HEK293T (cell line): ENCODE results near the gene CHST11.

ENCODE experiments used
- BHLHE40 ChIP-seq: fragments of 450-650 bp; IDR thresholded peaks from 2 replicates; pipeline ENCODE4 v1.6.1; 2016; ENCODE audit warnings: mild to moderate bottlenecking, moderate library complexity, borderline replicate concordance
- CTBP1 ChIP-seq: fragments of 450-650 bp; IDR thresholded peaks from 2 replicates; pipeline ENCODE4 v1.6.1; 2016; ENCODE audit warnings: borderline replicate concordance
- FOXA1 ChIP-seq: fragments of 450-650 bp; IDR thresholded peaks from 2 replicates; pipeline ENCODE4 v1.6.1; 2016; ENCODE audit warnings: mild to moderate bottlenecking
- FOXK2 ChIP-seq: fragments of 450-650 bp; IDR thresholded peaks from 2 replicates; pipeline ENCODE4 v1.6.1; 2016; ENCODE audit warnings: mild to moderate bottlenecking
- FOXM1 ChIP-seq: fragments of 450-650 bp; IDR thresholded peaks from 2 replicates; pipeline ENCODE4 v1.6.1; 2017; ENCODE audit warnings: mild to moderate bottlenecking, borderline replicate concordance
- HDGF ChIP-seq: fragments of 450-650 bp; IDR thresholded peaks from 2 replicates; pipeline ENCODE4 v1.6.1; 2017; ENCODE audit warnings: antibody characterized with exemption, borderline replicate concordance
- LEF1 ChIP-seq: fragments of 450-650 bp; IDR thresholded peaks from 2 replicates; pipeline ENCODE4 v1.6.1; 2017; ENCODE audit warnings: mild to moderate bottlenecking, borderline replicate concordance
- NFRKB ChIP-seq: fragments of 450-650 bp; IDR thresholded peaks from 2 replicates; pipeline ENCODE4 v1.6.1; 2016; ENCODE audit warnings: mild to moderate bottlenecking, moderate library complexity
- PKNOX1 ChIP-seq: fragments of 450-650 bp; IDR thresholded peaks from 2 replicates; pipeline ENCODE4 v1.6.1; 2016
- SP1 ChIP-seq: fragments of 450-650 bp; IDR thresholded peaks from 2 replicates; pipeline ENCODE4 v1.6.1; 2017
- SUZ12 ChIP-seq: fragments of 450-650 bp; IDR thresholded peaks from 2 replicates; pipeline ENCODE4 v1.6.1; 2016; ENCODE audit warnings: mild to moderate bottlenecking
- TARDBP ChIP-seq: fragments of 450-650 bp; IDR thresholded peaks from 2 replicates; pipeline ENCODE4 v1.6.1; 2016
- ZNF384 ChIP-seq: fragments of 450-650 bp; IDR thresholded peaks from 2 replicates; pipeline ENCODE4 v1.6.1; 2016

GRCh38 chr12:104718304-104718929, 261.7 kb downstream of the CHST11 start:
- no peak for TF ChIP-seq FOXK2
- TF ChIP-seq LEF1: no peak
- TF ChIP-seq FOXM1: no peak
- no peak for TF ChIP-seq PKNOX1
- no peak for TF ChIP-seq ZNF384
- no peak for TF ChIP-seq FOXA1
- no peak for TF ChIP-seq BHLHE40
- no peak for TF ChIP-seq HDGF
- no peak for TF ChIP-seq SUZ12
- TF ChIP-seq NFRKB: no peak
- no peak for TF ChIP-seq SP1
- TF ChIP-seq CTBP1: no peak
- no peak for TF ChIP-seq TARDBP
